Mammary epithelial cell (primary cell): ENCODE measurements around the gene THYN1.

Experiments
- CTCF ChIP-seq, 2 donors: IDR thresholded peaks in 1 of 2; conservative IDR thresholded peaks in 1 of 2; 2 replicates each; pipeline ENCODE4 v1.5.1; 2011 to 2012; ENCODE audit warnings: inconsistent platforms in 2 of 2, low read length in 2 of 2, mild to moderate bottlenecking in 2 of 2, control low read depth in 1 of 2, low read depth in 1 of 2; ENCODE audit not compliant: insufficient read depth in 1 of 2; ENCODE audit errors: extremely low read depth in 1 of 2
- EZH2 ChIP-seq: IDR thresholded peaks from 2 replicates; pipeline ENCODE4 v1.6.1; 2012; ENCODE audit warnings: low read length, inconsistent platforms, borderline replicate concordance

DNA sequence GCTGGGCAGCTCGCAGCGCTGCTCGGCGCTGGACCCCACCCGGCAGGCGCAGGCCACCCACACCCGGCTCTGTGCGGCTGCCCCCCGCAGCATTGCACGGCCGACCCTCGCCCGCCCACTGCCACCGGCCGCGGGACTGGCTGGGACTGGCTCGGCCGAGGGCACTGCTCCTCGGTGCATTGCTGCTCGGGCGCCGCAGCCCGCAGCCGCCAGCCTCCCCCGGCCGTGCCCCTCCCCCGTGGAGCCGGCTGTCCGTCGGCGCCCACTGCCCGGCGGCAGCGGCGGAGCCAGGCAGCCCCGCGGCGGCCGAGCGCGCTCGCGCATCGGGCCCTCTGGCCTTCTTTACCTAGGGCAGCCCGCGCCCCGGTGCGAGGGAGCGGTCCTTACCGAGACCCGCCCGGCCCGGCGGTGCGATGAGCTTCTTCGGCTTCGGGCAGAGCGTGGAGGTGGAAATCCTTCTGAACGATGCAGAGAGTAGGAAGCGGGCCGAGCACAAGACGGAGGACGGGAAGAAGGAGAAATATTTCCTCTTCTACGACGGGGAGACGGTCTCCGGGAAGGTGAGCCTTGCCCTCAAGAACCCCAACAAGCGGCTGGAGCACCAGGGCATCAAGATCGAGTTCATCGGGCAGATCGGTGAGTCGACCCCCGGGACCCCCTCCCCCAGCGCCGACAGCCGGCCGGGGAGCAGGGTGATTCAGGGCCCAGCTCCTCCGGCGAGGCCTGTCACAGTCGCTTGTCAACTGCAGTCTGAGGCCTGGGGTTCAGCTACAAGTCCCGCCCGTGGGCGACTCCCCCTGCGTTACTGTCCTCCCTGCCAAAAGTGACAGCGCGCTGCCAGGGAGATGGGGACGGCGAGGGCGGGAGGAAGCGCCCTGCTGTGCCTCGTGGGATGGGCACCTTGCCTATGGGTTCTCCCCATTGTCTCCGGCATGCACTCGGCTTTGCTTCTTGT, 28.2 kb downstream of the THYN1 start:
- TF ChIP-seq CTCF (conservative IDR thresholded peaks at IDR 0.05 in 1 of 2, IDR thresholded peaks at IDR 0.05 in 1 of 2; ENCODE audit: extremely low read depth in 1 of 2, insufficient read depth in 1 of 2, low read depth in 1 of 2, low read length in 2 of 2) (no peak), EZH2 (no peak)
